Endothelial cell of umbilical vein (primary cell): ENCODE data around the gene LATS2. TPM values are rescaled to one million over a fixed set of nuclear protein-coding genes. Genes with fewer than 3 reads are reported as not detected.
"Not testable (repeated sequence)": the region's sequence is repeated elsewhere in the genome, so short reads cannot be mapped to it uniquely, and the experiment has no call there.

Experiments used
- BruUV-seq: library from RNA; stranded (reverse); fragments of 400-500 nt; replicated peaks from 2 replicates; lab custom pipeline; 2021; lab: Mats Ljungman, UMichigan
- CTCF ChIA-PET: fragments of 300-600, 350-600 bp; sonication (Branson Sonifier 250); formaldehyde crosslinking; loops from one replicate; lab custom pipeline; 2021; ENCODE audit warnings: antibody characterized with exemption, inconsistent platforms; lab: Charles Lee
- POLR2A ChIA-PET: fragments of 300-600, 350-600 bp; sonication (Branson Sonifier 250); formaldehyde crosslinking; loops from one replicate; lab custom pipeline; 2021; ENCODE audit warnings: antibody characterized with exemption, inconsistent platforms; lab: Charles Lee
- DNase-seq: peaks from one replicate; pipeline ENCODE4 v3.0.0-alpha.2; 2011; ENCODE audit warnings: low read depth, low spot score
- FAIRE-seq: peaks from 2 replicates; lab custom pipeline; 2011; peaks lifted over from hg19 to GRCh38; lab: Jason Lieb, UNC
- H2AFZ ChIP-seq: 2 replicates; pipeline ENCODE4 v1.6.0; 2012; ENCODE audit warnings: low read depth, low read length, control low read depth, inconsistent platforms
- H3K27ac ChIP-seq: 2 replicates; pipeline ENCODE4 v1.5.1; 2011; ENCODE audit warnings: low read depth, mild to moderate bottlenecking, control low read depth, low read length, moderate library complexity; ENCODE audit not compliant: insufficient read depth
- H3K27me3 ChIP-seq, 2 experiments: 2 replicates each; pipeline versions ENCODE4 v1.6.0 to v1.6.1; 2011; ENCODE audit warnings: low read length in 2 of 2, mixed read lengths in 1 of 2; ENCODE audit not compliant: control insufficient read depth in 2 of 2, insufficient read depth in 2 of 2
- H3K36me3 ChIP-seq, 2 experiments: 2 replicates in 1 of 2; 3 replicates in 1 of 2; pipeline ENCODE4 v1.5.1; 2011; ENCODE audit warnings: low read length in 2 of 2, mild to moderate bottlenecking in 1 of 2, moderate library complexity in 1 of 2; ENCODE audit not compliant: control insufficient read depth in 2 of 2, insufficient read depth in 2 of 2; ENCODE audit errors: extremely low read depth in 1 of 2
- H3K4me1 ChIP-seq: 3 replicates; pipeline ENCODE4 v1.5.1; 2011; ENCODE audit warnings: mild to moderate bottlenecking, low read length; ENCODE audit not compliant: control insufficient read depth, insufficient read depth; ENCODE audit errors: extremely low read depth
- H3K4me2 ChIP-seq: 2 replicates; pipeline ENCODE4 v1.6.1; 2011; ENCODE audit warnings: low read length, control low read depth, mixed read lengths; ENCODE audit not compliant: insufficient read depth
- H3K4me3 ChIP-seq, 3 experiments: fragments of 200-600 bp in 1 of 3; sonication (generic), shearing (Covaris generic) in 1 of 3; replicated peaks in 1 of 3; 2 replicates each; pipeline ENCODE4 v1.5.1; 2011 to 2016; ENCODE audit warnings: control low read depth in 3 of 3, low read length in 3 of 3, mild to moderate bottlenecking in 2 of 3, inconsistent platforms in 1 of 3, low read depth in 1 of 3, moderate library complexity in 1 of 3; ENCODE audit not compliant: insufficient read depth in 1 of 3
- H3K79me2 ChIP-seq: 2 replicates; pipeline ENCODE4 v1.6.0; 2012; ENCODE audit warnings: low read length, inconsistent platforms; ENCODE audit not compliant: control insufficient read depth, insufficient read depth
- H3K9ac ChIP-seq: replicated peaks from 2 replicates; pipeline ENCODE3; 2011; ENCODE audit warnings: low read length, control low read depth; ENCODE audit not compliant: insufficient read depth; ENCODE audit errors: extremely low read depth
- H3K9me1 ChIP-seq: replicated peaks from 3 replicates; pipeline ENCODE4 v1.6.0; 2011; ENCODE audit warnings: mild to moderate bottlenecking, low read length; ENCODE audit not compliant: control insufficient read depth, insufficient read depth; ENCODE audit errors: extremely low read depth
- H3K9me3 ChIP-seq: replicated peaks from 2 replicates; pipeline ENCODE4 v1.5.1; 2012; ENCODE audit warnings: low read length, inconsistent platforms; ENCODE audit not compliant: control insufficient read depth, insufficient read depth
- H4K20me1 ChIP-seq: replicated peaks from 2 replicates; pipeline ENCODE3; 2011; ENCODE audit warnings: mild to moderate bottlenecking, low read length; ENCODE audit not compliant: control insufficient read depth, insufficient read depth; ENCODE audit errors: extremely low read depth
- EZH2 ChIP-seq: IDR thresholded peaks from 2 replicates; pipeline ENCODE4 v1.6.1; 2012; ENCODE audit warnings: borderline replicate concordance, low read depth, mild to moderate bottlenecking, moderate library complexity, low read length, inconsistent platforms; ENCODE audit not compliant: severe bottlenecking
- FOS ChIP-seq: IDR thresholded peaks from 2 replicates; pipeline ENCODE4 v1.6.1; 2011; ENCODE audit warnings: mild to moderate bottlenecking, low read length, moderate library complexity, borderline replicate concordance; ENCODE audit not compliant: insufficient read depth
- GATA2 ChIP-seq: IDR thresholded peaks from 2 replicates; pipeline ENCODE4 v1.7.0; 2011; ENCODE audit warnings: low read depth, mild to moderate bottlenecking, moderate library complexity, mixed read lengths, low read length; ENCODE audit not compliant: insufficient read length, insufficient read depth
- JUN ChIP-seq: IDR thresholded peaks from 2 replicates; pipeline ENCODE4 v1.6.1; 2011; ENCODE audit warnings: borderline replicate concordance, low read depth; ENCODE audit not compliant: insufficient read length, insufficient read depth
- dilution Hi-C: fragments of 300-500 bp; cut with MboI; formaldehyde crosslinking; loops from one replicate; pipeline ENCODE4 v1.15.0; 2019; ENCODE audit warnings: low sequenced_read_pairs; ENCODE audit not compliant: extremely low pct_ligation_motif_present
- intact Hi-C: fragments of 100-400 bp; cut with micrococcal nuclease; formaldehyde crosslinking; loops from one replicate; pipeline ENCODE4 v1.10.0; 2022
- polyA plus RNA-seq, 4 experiments: library from polyadenylated mRNA; depleted of rRNA in 3 of 4; stranded (reverse) in 3 of 4; unstranded in 1 of 4; fragments of >200 nt; gene quantifications; 2 replicates each; pipeline versions ENCODE4 v1.2.1 to v1.2.3, GENCODE V29; 2011 to 2012; ENCODE audit warnings: missing spikeins in 1 of 4
- total RNA-seq: library from RNA; stranded (reverse); gene quantifications from 2 replicates; pipeline ENCODE4 v1.2.3, GENCODE V29; 2021
- TF ChIP-seq, protein P1 (sequence below): IDR thresholded peaks from 2 replicates; pipeline ENCODE4 v1.6.1; 2011; ENCODE audit not compliant: insufficient read depth, insufficient read length
- TF ChIP-seq, protein P2 (sequence below), 2 donors: IDR thresholded peaks; 1 replicate in 1 of 2; 2 replicates in 1 of 2; pipeline ENCODE4 v1.5.1; 2011; ENCODE audit warnings: low read length in 2 of 2, mild to moderate bottlenecking in 2 of 2, moderate library complexity in 2 of 2, control low read depth in 1 of 2, inconsistent platforms in 1 of 2, low read depth in 1 of 2; ENCODE audit not compliant: insufficient read depth in 1 of 2; ENCODE audit errors: extremely low read depth in 1 of 2

Gene LATS2
- total and polyA plus RNA-seq, 2 donors (not counting 3 experiments of a cell fraction or from before 2014, with no cell fraction given): 33.5 to 67.6 TPM

DNA sequence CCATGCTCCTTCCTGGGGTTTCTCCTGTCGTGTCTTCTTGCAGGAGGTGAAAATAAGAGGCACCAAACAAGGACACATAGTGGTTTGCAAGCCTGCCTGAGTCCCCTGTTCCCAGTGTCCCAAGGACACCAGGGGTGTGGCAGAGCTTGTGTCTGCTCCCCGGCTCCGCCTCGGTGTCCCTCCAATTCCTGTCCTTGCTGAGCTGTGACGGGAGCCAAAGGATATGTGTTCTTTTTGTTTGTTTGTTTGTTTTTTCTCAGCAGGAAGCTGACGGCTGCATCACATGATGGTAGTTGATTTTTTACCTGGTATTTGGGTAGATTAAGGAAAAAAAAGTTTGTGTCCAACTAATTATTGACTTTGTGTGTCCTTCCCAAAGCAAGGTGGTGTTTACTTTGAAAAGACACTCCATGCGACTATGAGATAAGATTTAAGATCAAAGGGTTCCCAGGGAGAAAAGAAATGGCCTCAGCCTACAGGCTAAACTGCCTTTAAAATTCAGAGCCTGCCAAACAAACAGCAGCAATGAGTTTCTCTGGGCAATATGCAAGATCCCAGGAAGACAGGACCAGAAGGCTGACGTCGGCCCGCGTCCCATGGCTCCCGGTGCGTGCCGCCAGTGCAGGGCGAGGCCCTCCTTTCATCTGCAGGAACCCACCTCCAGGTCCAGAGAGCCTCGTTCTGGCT lies 108.0 kb downstream of the LATS2 start:
- ChIA-PET CTCF (interaction anchor here (1.7 kb wide), 1 partner anchor 10 kb away, joined by 6 read pairs; no protein-coding TSS in a partner anchor), POLR2A (no interaction called here)
- H3K4me3 ChIP-seq: no peak overlapping the region

DNA sequence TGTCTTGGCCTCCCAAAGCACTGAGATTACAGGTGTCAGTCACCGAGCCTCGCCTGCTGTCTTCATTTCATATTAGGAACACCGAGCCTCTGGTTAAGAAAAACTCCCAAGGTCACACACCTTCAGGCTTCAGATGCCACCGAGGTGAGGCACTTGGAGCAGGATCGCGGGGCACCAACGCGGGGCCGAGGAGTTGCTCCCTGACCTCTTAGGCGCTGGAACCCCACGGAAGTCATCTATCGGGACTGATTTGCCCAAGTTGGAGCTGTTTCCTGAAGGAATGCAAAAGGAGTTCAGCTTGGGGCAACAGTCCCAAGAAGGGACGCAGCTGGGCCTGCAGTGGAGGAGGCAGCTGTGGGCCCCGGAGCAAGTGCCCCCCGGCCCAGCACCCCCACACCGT lies 108.5 kb downstream of the LATS2 start:
- Histone ChIP-seq H4K20me1 (no peaks in the 10 kb centered on the region), H3K36me3 (no peaks in the 10 kb centered on the region), H3K9me3 (no peaks in the 10 kb centered on the region), H3K27me3 (peaks cover 3 to 4% of the 10 kb centered on the region in 2 experiments), H3K9me1 (no peaks in the 10 kb centered on the region), H3K4me1 (no peaks in the 10 kb centered on the region), H3K79me2 (no peaks in the 10 kb centered on the region), H2AFZ (no peak overlapping the region), H3K27ac (no peak overlapping the region), H3K9ac (no peak overlapping the region), H3K4me3 (no peak overlapping the region), H3K4me2 (no peak overlapping the region)
- ChIA-PET POLR2A (no interaction called here), CTCF (interaction anchor here (0.8 to 1.7 kb wide), 3 partner anchors 9 to 228 kb away, joined by 3 to 6 read pairs (median 4); no protein-coding TSS in a partner anchor)
- no TSS peak for BruUV-seq
- FAIRE-seq: no peak
- dilution Hi-C loops (no loop called here), intact Hi-C loops (no loop called here)
- DNase-seq: no peak
- TF ChIP-seq GATA2: no peak
- TF ChIP-seq, protein P1, sequence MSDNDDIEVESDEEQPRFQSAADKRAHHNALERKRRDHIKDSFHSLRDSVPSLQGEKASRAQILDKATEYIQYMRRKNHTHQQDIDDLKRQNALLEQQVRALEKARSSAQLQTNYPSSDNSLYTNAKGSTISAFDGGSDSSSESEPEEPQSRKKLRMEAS: no peak
- no peak for TF ChIP-seq EZH2
- no peak for TF ChIP-seq JUN
- TF ChIP-seq, protein P2, sequence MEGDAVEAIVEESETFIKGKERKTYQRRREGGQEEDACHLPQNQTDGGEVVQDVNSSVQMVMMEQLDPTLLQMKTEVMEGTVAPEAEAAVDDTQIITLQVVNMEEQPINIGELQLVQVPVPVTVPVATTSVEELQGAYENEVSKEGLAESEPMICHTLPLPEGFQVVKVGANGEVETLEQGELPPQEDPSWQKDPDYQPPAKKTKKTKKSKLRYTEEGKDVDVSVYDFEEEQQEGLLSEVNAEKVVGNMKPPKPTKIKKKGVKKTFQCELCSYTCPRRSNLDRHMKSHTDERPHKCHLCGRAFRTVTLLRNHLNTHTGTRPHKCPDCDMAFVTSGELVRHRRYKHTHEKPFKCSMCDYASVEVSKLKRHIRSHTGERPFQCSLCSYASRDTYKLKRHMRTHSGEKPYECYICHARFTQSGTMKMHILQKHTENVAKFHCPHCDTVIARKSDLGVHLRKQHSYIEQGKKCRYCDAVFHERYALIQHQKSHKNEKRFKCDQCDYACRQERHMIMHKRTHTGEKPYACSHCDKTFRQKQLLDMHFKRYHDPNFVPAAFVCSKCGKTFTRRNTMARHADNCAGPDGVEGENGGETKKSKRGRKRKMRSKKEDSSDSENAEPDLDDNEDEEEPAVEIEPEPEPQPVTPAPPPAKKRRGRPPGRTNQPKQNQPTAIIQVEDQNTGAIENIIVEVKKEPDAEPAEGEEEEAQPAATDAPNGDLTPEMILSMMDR (IDR thresholded peaks at IDR 0.05; ENCODE audit: extremely low read depth in 1 of 2, insufficient read depth in 1 of 2, low read depth in 1 of 2, low read length in 2 of 2): no peak
- no peak for TF ChIP-seq FOS

More for the DNA sequence above, 108.0 kb downstream of the LATS2 start:
- no peak overlapping the region for H3K9ac ChIP-seq
- no peaks in the 10 kb centered on the region for H3K36me3 ChIP-seq
- H3K9me3 ChIP-seq: no peaks in the 10 kb centered on the region
- DNase-seq: no peak
- no peak overlapping the region for H3K27ac ChIP-seq
- no peaks in the 10 kb centered on the region for H3K4me1 ChIP-seq
- no peak for FAIRE-seq
- intact Hi-C loops: no loop called here
- no peaks in the 10 kb centered on the region for H4K20me1 ChIP-seq
- TF ChIP-seq, protein P1: no peak
- no peaks in the 10 kb centered on the region for H3K79me2 ChIP-seq
- H2AFZ ChIP-seq: no peak overlapping the region
- H3K4me2 ChIP-seq: no peak overlapping the region
- BruUV-seq: no TSS peak
- peaks cover 3 to 4% of the 10 kb centered on the region in 2 experiments for H3K27me3 ChIP-seq
- no peaks in the 10 kb centered on the region for H3K9me1 ChIP-seq
- dilution Hi-C loops: no loop called here

DNA sequence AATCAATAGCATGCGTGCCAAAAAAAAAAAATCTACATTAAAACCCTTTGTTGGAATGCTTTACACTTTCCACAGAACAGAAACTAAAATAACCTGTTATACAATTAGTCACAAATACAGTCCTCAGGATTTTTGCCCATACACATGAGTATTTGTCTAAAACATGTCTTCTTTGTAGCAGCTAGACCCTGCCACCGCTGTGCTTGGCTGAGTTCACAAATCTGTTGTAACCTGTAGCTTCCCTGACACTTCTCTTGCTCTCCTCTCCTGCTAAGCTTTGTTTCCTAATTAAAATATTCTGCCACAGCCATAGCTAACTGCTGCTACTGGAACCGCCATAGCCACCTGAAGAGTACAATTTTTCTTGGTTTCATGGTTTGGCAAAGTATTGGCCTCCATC lies 113.4 kb downstream of the LATS2 start:
- CTCF ChIA-PET: interaction anchor here (0.7 to 1.1 kb wide), 2 partner anchors 184 to 185 kb away, joined by 3 read pairs; no protein-coding TSS in a partner anchor
- BruUV-seq, H3K9ac ChIP-seq, H3K9me3 ChIP-seq, dilution Hi-C loops, H3K4me2 ChIP-seq, H3K9me1 ChIP-seq, H3K4me1 ChIP-seq, DNase-seq, H4K20me1 ChIP-seq, H3K79me2 ChIP-seq, H3K27ac ChIP-seq, H2AFZ ChIP-seq, H3K36me3 ChIP-seq, H3K4me3 ChIP-seq, FAIRE-seq: not testable (repeated sequence)
- intact Hi-C loops: loop anchor here (10.0 kb wide), 1 partner anchor 1287 kb away; no protein-coding TSS in a partner anchor
- peaks cover 3 to 10% of the 10 kb centered on the region in 2 experiments for H3K27me3 ChIP-seq
- POLR2A ChIA-PET: interaction anchor here (0.7 kb wide), 1 partner anchor 464 kb away, joined by 3 read pairs; no protein-coding TSS in a partner anchor
